Stomach (tissue), 9 donors: ENCODE data around the gene SGIP1. TPM values are rescaled to one million over a fixed set of nuclear protein-coding genes. Genes with fewer than 3 reads are reported as not detected.
"Not testable (repeated sequence)": the region's sequence is repeated elsewhere in the genome, so short reads cannot be mapped to it uniquely, and the experiment has no call there.

Experiments used
- DNase-seq, 2 donors: peaks; one replicate each; pipeline versions ENCODE4 v3.0.0 to v3.0.0-alpha.2; 2013 to 2019
- H3K27ac ChIP-seq, 5 donors: fragments of 200-600 bp in 4 of 5; sonication (generic) in 4 of 5; one replicate each; pipeline ENCODE4 v1.5.1; 2013 to 2019; ENCODE audit warnings: mild to moderate bottlenecking in 1 of 5, moderate library complexity in 1 of 5
- H3K27me3 ChIP-seq, 3 donors: fragments of 200-600 bp; sonication (generic); one replicate each; pipeline ENCODE4 v1.5.1; 2017 to 2019; ENCODE audit warnings: mixed run types in 1 of 3
- H3K36me3 ChIP-seq, 4 donors: fragments of 200-600 bp; sonication (generic); 1 replicate in 3 of 4; 2 replicates in 1 of 4; pipeline ENCODE4 v1.5.1; 2016 to 2019
- H3K4me1 ChIP-seq, 4 donors: fragments of 200-600 bp; sonication (generic); one replicate each; pipeline ENCODE4 v1.5.1; 2016 to 2019
- H3K4me3 ChIP-seq, 4 donors: fragments of 200-600 bp; sonication (generic) in 3 of 4; one replicate each; pipeline ENCODE4 v1.5.1; 2016 to 2019; ENCODE audit warnings: mild to moderate bottlenecking in 1 of 4
- H3K9me3 ChIP-seq, 4 donors: fragments of 200-600 bp; sonication (generic); one replicate each; pipeline ENCODE4 v1.5.1; 2016 to 2019
- EP300 ChIP-seq: sonication (generic); formaldehyde crosslinking; IDR thresholded peaks from one replicate; pipeline ENCODE4 v1.6.1; 2017; ENCODE audit warnings: antibody characterized with exemption
- POLR2A ChIP-seq, 4 donors: fragments of 450-650 bp; IDR thresholded peaks; one replicate each; pipeline ENCODE4 v1.6.1; 2016; ENCODE audit warnings: antibody characterized with exemption in 4 of 4, control low read depth in 2 of 4, mild to moderate bottlenecking in 1 of 4, moderate library complexity in 1 of 4
- POLR2AphosphoS5 ChIP-seq, 3 donors: sonication (generic); formaldehyde crosslinking; IDR thresholded peaks; one replicate each; pipeline ENCODE4 v1.6.1; 2016; ENCODE audit warnings: antibody characterized with exemption in 3 of 3
- WGBS, 5 donors: extraction: QIAGEN DNeasy Blood & Tissue Kit in 3 of 5; methylation state at CpG; one replicate each; pipeline versions ENCODE4 v1.1.5 to v1.1.7; 2013 to 2018; 5-methylcytosine and 5-hydroxymethylcytosine counted together
- intact Hi-C: fragments of 100-400 bp; cut with DNase I; formaldehyde crosslinking; loops from one replicate; pipeline ENCODE4 v1.15.1; 2023; ENCODE audit warnings: low total_unique reads
- polyA plus RNA-seq, 3 donors: library from polyadenylated mRNA; stranded (reverse); fragments of 200-250 nt; gene quantifications; one replicate each; pipeline ENCODE4 v1.2.3, GENCODE V29; 2013
- small RNA-seq, 4 donors: library from RNA; depleted of rRNA; stranded (forward); fragments of <200 nt; gene quantifications; one replicate each; pipeline ENCODE3, GENCODE V24; 2016
- total RNA-seq, 5 donors: library from RNA; depleted of rRNA; stranded (reverse); fragments of >200 nt; gene quantifications; one replicate each; pipeline versions ENCODE4 v1.1.0 to v1.2.3, GENCODE V29; 2014 to 2016
- TF ChIP-seq, protein P1 (sequence below), 7 experiments: fragments of 450-650 bp in 4 of 7; fragments of 200-600 bp in 3 of 7; sonication (generic) in 3 of 7; IDR thresholded peaks; one replicate each; pipeline ENCODE4 v1.5.1; 2016 to 2019; ENCODE audit warnings: antibody characterized with exemption in 7 of 7, control low read depth in 2 of 7, mild to moderate bottlenecking in 1 of 7
- donor health status: healthy with polysubstance abuse.
- donor health status: Bipolar disorder and iron deficiency.
- donor health status: healthy.

Gene SGIP1
- total and polyA plus RNA-seq, 8 donors, result 1.2 to 44.9 (median 3.0) TPM; not detected in 1

DNA sequence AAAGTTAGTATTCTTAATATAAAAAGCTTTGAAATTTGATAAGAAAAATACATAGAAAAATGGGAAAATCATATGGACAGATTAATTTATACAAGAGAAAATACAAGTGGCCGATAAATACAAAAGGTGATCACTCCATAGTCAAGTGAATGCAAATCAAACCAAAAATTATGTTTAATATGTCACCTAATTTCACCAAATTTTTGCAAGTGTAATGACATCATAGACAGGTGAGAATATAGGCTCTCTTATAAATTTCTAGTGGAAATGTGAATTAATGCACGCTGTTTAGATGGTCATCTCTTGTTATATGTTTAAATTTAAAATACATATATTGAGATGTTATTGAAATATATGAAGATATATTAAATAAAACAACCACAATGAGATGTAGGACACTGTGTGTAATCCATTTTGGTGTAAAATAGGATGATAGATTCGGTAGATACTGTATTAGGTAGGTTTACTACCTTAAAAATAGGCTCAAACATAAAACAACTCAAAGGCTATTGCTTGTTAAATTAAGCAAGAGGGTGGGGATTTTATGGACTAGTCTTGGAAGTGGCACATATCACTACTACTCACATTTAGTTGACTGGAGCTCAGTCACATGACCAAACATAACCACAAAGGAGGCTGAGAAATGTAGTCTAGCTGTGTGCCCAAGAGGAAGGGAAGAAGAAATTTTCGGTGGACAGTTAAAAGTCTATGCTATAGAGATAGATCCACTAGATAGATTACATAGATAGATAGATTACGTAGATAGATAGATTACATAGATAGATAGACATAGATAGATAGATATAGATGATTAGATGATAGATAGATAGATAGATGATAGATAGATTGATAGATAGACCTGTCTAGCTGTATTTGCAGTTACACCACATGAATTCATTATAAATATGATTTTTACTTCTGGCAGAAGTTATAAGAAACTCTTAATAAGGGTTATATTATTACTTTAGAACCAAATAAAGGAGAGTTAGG lies 258.0 kb downstream of the SGIP1 start:
- Histone ChIP-seq H3K4me1 (no peaks in the 10 kb centered on the region), H3K27ac (no peak overlapping the region), H3K27me3 (no peaks in the 10 kb centered on the region), H3K9me3 (no peaks in the 10 kb centered on the region), H3K4me3 (no peak overlapping the region), H3K36me3 (no peaks in the 10 kb centered on the region)
- WGBS, 5 donors, result 85 to 89% (median 86%) methylated on average over 5 of the region's 5 CpGs
- no peak for DNase-seq
- intact Hi-C loops, result no loop called here
- TF ChIP-seq POLR2A (IDR thresholded peaks at IDR 0.05), result no peak
- TF ChIP-seq, protein P1, sequence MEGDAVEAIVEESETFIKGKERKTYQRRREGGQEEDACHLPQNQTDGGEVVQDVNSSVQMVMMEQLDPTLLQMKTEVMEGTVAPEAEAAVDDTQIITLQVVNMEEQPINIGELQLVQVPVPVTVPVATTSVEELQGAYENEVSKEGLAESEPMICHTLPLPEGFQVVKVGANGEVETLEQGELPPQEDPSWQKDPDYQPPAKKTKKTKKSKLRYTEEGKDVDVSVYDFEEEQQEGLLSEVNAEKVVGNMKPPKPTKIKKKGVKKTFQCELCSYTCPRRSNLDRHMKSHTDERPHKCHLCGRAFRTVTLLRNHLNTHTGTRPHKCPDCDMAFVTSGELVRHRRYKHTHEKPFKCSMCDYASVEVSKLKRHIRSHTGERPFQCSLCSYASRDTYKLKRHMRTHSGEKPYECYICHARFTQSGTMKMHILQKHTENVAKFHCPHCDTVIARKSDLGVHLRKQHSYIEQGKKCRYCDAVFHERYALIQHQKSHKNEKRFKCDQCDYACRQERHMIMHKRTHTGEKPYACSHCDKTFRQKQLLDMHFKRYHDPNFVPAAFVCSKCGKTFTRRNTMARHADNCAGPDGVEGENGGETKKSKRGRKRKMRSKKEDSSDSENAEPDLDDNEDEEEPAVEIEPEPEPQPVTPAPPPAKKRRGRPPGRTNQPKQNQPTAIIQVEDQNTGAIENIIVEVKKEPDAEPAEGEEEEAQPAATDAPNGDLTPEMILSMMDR (IDR thresholded peaks at IDR 0.05), result no peak
- no peak for TF ChIP-seq POLR2AphosphoS5 (IDR thresholded peaks at IDR 0.05)
- no peak for TF ChIP-seq EP300

DNA sequence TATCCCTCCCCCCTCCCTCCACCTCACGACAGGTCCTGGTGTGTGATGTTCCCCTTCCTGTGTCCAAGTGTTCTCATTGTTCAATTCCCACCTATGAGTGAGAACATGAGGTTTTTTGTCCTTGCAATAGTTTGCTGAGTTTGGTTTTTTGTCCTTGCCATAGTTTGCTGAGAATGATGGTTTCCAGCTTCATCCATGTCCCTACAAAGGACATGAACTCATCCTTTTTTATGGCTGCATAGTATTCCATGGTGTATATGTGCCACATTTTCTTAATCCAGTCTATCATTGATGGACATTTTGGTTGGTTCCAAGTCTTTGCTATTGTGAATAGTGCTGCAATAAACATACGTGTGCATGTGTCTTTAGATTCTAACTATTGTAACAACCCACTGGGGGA lies 261.9 kb downstream of the SGIP1 start:
- WGBS, 5 donors, result 85 to 100% (median 97%) methylated on average over 1 to 2 of the region's 2 CpGs
- intact Hi-C loops, DNase-seq, H3K4me1 ChIP-seq, H3K27ac ChIP-seq, H3K9me3 ChIP-seq, H3K36me3 ChIP-seq, H3K27me3 ChIP-seq, H3K4me3 ChIP-seq: not testable (repeated sequence)

Small RNAs within 50 kb of the gene (small RNA-seq; reads per million reads assigned to genes)
- 0 to 0.49 (median 0.19) reads per million in 4 donors for gene MIR3117

Other genes starting within 250 kb of the SGIP1 start
- 1 to 10 TPM in 2 of 5 donors, not detected in 3; 1.3 to 2.4 TPM for gene DYNLT5, start 218.3 kb downstream of the SGIP1 start, total RNA-seq
- 1 to 10 TPM in 1 of 3 donors, under 1 TPM in 2; 0.37 to 1.2 (median 0.38) TPM for gene DYNLT5, start 218.3 kb downstream of the SGIP1 start, polyA plus RNA-seq